ENCODE measurements around the gene RASGRF2. TPM values are rescaled to one million over a fixed set of nuclear protein-coding genes. Genes with fewer than 3 reads are reported as not detected.
A peak's percentile ranks its signal among the peaks of the same experiment; 100 is the strongest.

Gene RASGRF2
- polyA plus RNA-seq, 4 donors: 0.54 to 3.0 (median 1.5) TPM

GRCh38 chr5:81241001-81241400, 280.8 kb downstream of the RASGRF2 start:
- Histone ChIP-seq H3K36me3 (ENCODE audit: control insufficient read depth in 3 of 3, insufficient read depth in 2 of 3, low read depth in 1 of 3, low read length in 3 of 3) (peaks cover 0 to 11% (median 0%) of the 10 kb centered on the region in 3 donors), H3K27me3 (ENCODE audit: control insufficient read depth in 3 of 3, insufficient read depth in 3 of 3, low read length in 3 of 3) (no peaks in the 10 kb centered on the region), H3K4me3 (ENCODE audit: low read depth in 1 of 3, low read length in 3 of 3) (no peak overlapping the region), H3K4me1 (ENCODE audit: control insufficient read depth in 3 of 3, insufficient read depth in 2 of 3, low read depth in 1 of 3, low read length in 2 of 3) (peaks cover 0 to 3% (median 0%) of the 10 kb centered on the region in 3 donors), H3K27ac (ENCODE audit: low read depth in 1 of 3, low read length in 2 of 3) (no peak overlapping the region), H3K9me3 (ENCODE audit: control insufficient read depth in 2 of 2, insufficient read depth in 1 of 2, low read depth in 1 of 2, low read length in 1 of 2) (no peaks in the 10 kb centered on the region)
- 71 to 81% (median 80%) methylated on average over 5 of the region's 5 CpGs for WGBS, 3 donors
- FAIRE-seq (no peak), DNase-seq (no peak)

- H3K27ac ChIP-seq (ENCODE audit: low read depth in 1 of 3, low read length in 2 of 3): no peak overlapping the region
- no peak overlapping the region for H3K4me3 ChIP-seq (ENCODE audit: low read depth in 1 of 3, low read length in 3 of 3)
- 85 to 88% (median 87%) methylated on average over 8 of the region's 8 CpGs for WGBS, 3 donors
- H3K36me3 ChIP-seq (ENCODE audit: control insufficient read depth in 3 of 3, insufficient read depth in 2 of 3, low read depth in 1 of 3, low read length in 3 of 3): peaks cover 0 to 14% (median 0%) of the 10 kb centered on the region in 3 donors
- no peaks in the 10 kb centered on the region for H3K9me3 ChIP-seq (ENCODE audit: control insufficient read depth in 2 of 2, insufficient read depth in 1 of 2, low read depth in 1 of 2, low read length in 1 of 2)
- DNase-seq (no peak), FAIRE-seq (no peak)
- H3K27me3 ChIP-seq (ENCODE audit: control insufficient read depth in 3 of 3, insufficient read depth in 3 of 3, low read length in 3 of 3): no peaks in the 10 kb centered on the region
- H3K4me1 ChIP-seq (ENCODE audit: control insufficient read depth in 3 of 3, insufficient read depth in 2 of 3, low read depth in 1 of 3, low read length in 2 of 3): peaks cover 0 to 3% (median 0%) of the 10 kb centered on the region in 3 donors
Observed at GRCh38 chr5:81241961-81242648, 281.9 kb downstream of the RASGRF2 start.

- WGBS, 3 donors: 47 to 60% (median 56%) methylated on average over 4 of the region's 4 CpGs
- no peak overlapping the region for H3K27ac ChIP-seq (ENCODE audit: low read depth in 1 of 3, low read length in 2 of 3)
Observed at GRCh38 chr5:81242906-81243436, 282.8 kb downstream of the RASGRF2 start.

GRCh38 chr5:81244451-81244850, 284.3 kb downstream of the RASGRF2 start:
- FAIRE-seq (no peak), DNase-seq (no peak)
- no peak overlapping the region for H3K4me3 ChIP-seq (ENCODE audit: low read depth in 1 of 3, low read length in 3 of 3)

More at GRCh38 chr5:81242906-81243436, 282.8 kb downstream of the RASGRF2 start:
- Histone ChIP-seq H3K4me3 (ENCODE audit: low read depth in 1 of 3, low read length in 3 of 3) (no peak overlapping the region), H3K4me1 (ENCODE audit: control insufficient read depth in 3 of 3, insufficient read depth in 2 of 3, low read depth in 1 of 3, low read length in 2 of 3) (peaks cover 0 to 3% (median 0%) of the 10 kb centered on the region in 3 donors), H3K9me3 (ENCODE audit: control insufficient read depth in 2 of 2, insufficient read depth in 1 of 2, low read depth in 1 of 2, low read length in 1 of 2) (no peaks in the 10 kb centered on the region), H3K27me3 (ENCODE audit: control insufficient read depth in 3 of 3, insufficient read depth in 3 of 3, low read length in 3 of 3) (no peaks in the 10 kb centered on the region), H3K36me3 (ENCODE audit: control insufficient read depth in 3 of 3, insufficient read depth in 2 of 3, low read depth in 1 of 3, low read length in 3 of 3) (peaks cover 0 to 14% (median 0%) of the 10 kb centered on the region in 3 donors)
- FAIRE-seq: no peak
- DNase-seq: no peak

GRCh38 chr5:81245871-81246235, 285.7 kb downstream of the RASGRF2 start:
- DNase-seq: no peak
- WGBS, 3 donors: 80 to 89% (median 86%) methylated on average over 5 of the region's 5 CpGs
- no peak for FAIRE-seq
- Histone ChIP-seq H3K4me3 (ENCODE audit: low read depth in 1 of 3, low read length in 3 of 3) (no peak overlapping the region), H3K4me1 (ENCODE audit: control insufficient read depth in 3 of 3, insufficient read depth in 2 of 3, low read depth in 1 of 3, low read length in 2 of 3) (peaks cover 0 to 3% (median 0%) of the 10 kb centered on the region in 3 donors), H3K9me3 (ENCODE audit: control insufficient read depth in 2 of 2, insufficient read depth in 1 of 2, low read depth in 1 of 2, low read length in 1 of 2) (no peaks in the 10 kb centered on the region), H3K36me3 (ENCODE audit: control insufficient read depth in 3 of 3, insufficient read depth in 2 of 3, low read depth in 1 of 3, low read length in 3 of 3) (peaks cover 0 to 8% (median 0%) of the 10 kb centered on the region in 3 donors), H3K27me3 (ENCODE audit: control insufficient read depth in 3 of 3, insufficient read depth in 3 of 3, low read length in 3 of 3) (no peaks in the 10 kb centered on the region), H3K27ac (ENCODE audit: low read depth in 1 of 3, low read length in 2 of 3) (no peak overlapping the region)

More at GRCh38 chr5:81244451-81244850, 284.3 kb downstream of the RASGRF2 start:
- Histone ChIP-seq H3K27me3 (ENCODE audit: control insufficient read depth in 3 of 3, insufficient read depth in 3 of 3, low read length in 3 of 3) (no peaks in the 10 kb centered on the region), H3K9me3 (ENCODE audit: control insufficient read depth in 2 of 2, insufficient read depth in 1 of 2, low read depth in 1 of 2, low read length in 1 of 2) (no peaks in the 10 kb centered on the region), H3K27ac (ENCODE audit: low read depth in 1 of 3, low read length in 2 of 3) (no peak overlapping the region), H3K36me3 (ENCODE audit: control insufficient read depth in 3 of 3, insufficient read depth in 2 of 3, low read depth in 1 of 3, low read length in 3 of 3) (peaks cover 0 to 11% (median 0%) of the 10 kb centered on the region in 3 donors), H3K4me1 (ENCODE audit: control insufficient read depth in 3 of 3, insufficient read depth in 2 of 3, low read depth in 1 of 3, low read length in 2 of 3) (peaks cover 0 to 3% (median 0%) of the 10 kb centered on the region in 3 donors)
- WGBS, 3 donors: 85 to 88% (median 88%) methylated on average over 4 of the region's 4 CpGs

- H3K9me3 ChIP-seq (ENCODE audit: control insufficient read depth in 2 of 2, insufficient read depth in 1 of 2, low read depth in 1 of 2, low read length in 1 of 2): no peaks in the 10 kb centered on the region
- peaks cover 0 to 10% (median 0%) of the 10 kb centered on the region in 3 donors for H3K36me3 ChIP-seq (ENCODE audit: control insufficient read depth in 3 of 3, insufficient read depth in 2 of 3, low read depth in 1 of 3, low read length in 3 of 3)
- H3K4me1 ChIP-seq (ENCODE audit: control insufficient read depth in 3 of 3, insufficient read depth in 2 of 3, low read depth in 1 of 3, low read length in 2 of 3): peaks cover 0 to 3% (median 0%) of the 10 kb centered on the region in 3 donors
- DNase-seq (no peak), FAIRE-seq (no peak)
- no peak overlapping the region for H3K27ac ChIP-seq (ENCODE audit: low read depth in 1 of 3, low read length in 2 of 3)
- no peaks in the 10 kb centered on the region for H3K27me3 ChIP-seq (ENCODE audit: control insufficient read depth in 3 of 3, insufficient read depth in 3 of 3, low read length in 3 of 3)
- 94 to 99% (median 97%) methylated on average over 6 of the region's 6 CpGs for WGBS, 3 donors
- H3K4me3 ChIP-seq (ENCODE audit: low read depth in 1 of 3, low read length in 3 of 3): no peak overlapping the region
Observed at GRCh38 chr5:81246697-81247096, 286.5 kb downstream of the RASGRF2 start.

GRCh38 chr5:81247441-81247972, 287.3 kb downstream of the RASGRF2 start:
- Histone ChIP-seq H3K27me3 (ENCODE audit: control insufficient read depth in 3 of 3, insufficient read depth in 3 of 3, low read length in 3 of 3) (no peaks in the 10 kb centered on the region), H3K27ac (ENCODE audit: low read depth in 1 of 3, low read length in 2 of 3) (no peak overlapping the region), H3K36me3 (ENCODE audit: control insufficient read depth in 3 of 3, insufficient read depth in 2 of 3, low read depth in 1 of 3, low read length in 3 of 3) (peaks cover 0 to 10% (median 0%) of the 10 kb centered on the region in 3 donors), H3K4me1 (ENCODE audit: control insufficient read depth in 3 of 3, insufficient read depth in 2 of 3, low read depth in 1 of 3, low read length in 2 of 3) (peaks cover 0 to 3% (median 0%) of the 10 kb centered on the region in 3 donors), H3K9me3 (ENCODE audit: control insufficient read depth in 2 of 2, insufficient read depth in 1 of 2, low read depth in 1 of 2, low read length in 1 of 2) (no peaks in the 10 kb centered on the region), H3K4me3 (ENCODE audit: low read depth in 1 of 3, low read length in 3 of 3) (no peak overlapping the region)
- DNase-seq: peak in 1 of 2 donors; percentile 7
- FAIRE-seq: no peak
- WGBS, 3 donors: 71 to 74% (median 72%) methylated on average over 3 of the region's 3 CpGs

- no peaks in the 10 kb centered on the region for H3K9me3 ChIP-seq (ENCODE audit: control insufficient read depth in 2 of 2, insufficient read depth in 1 of 2, low read depth in 1 of 2, low read length in 1 of 2)
- no peak overlapping the region for H3K4me3 ChIP-seq (ENCODE audit: low read depth in 1 of 3, low read length in 3 of 3)
- 91 to 98% (median 94%) methylated on average over 4 of the region's 4 CpGs for WGBS, 3 donors
- H3K36me3 ChIP-seq (ENCODE audit: control insufficient read depth in 3 of 3, insufficient read depth in 2 of 3, low read depth in 1 of 3, low read length in 3 of 3): peaks cover 0 to 14% (median 0%) of the 10 kb centered on the region in 3 donors
- DNase-seq: no peak
- no peaks in the 10 kb centered on the region for H3K4me1 ChIP-seq (ENCODE audit: control insufficient read depth in 3 of 3, insufficient read depth in 2 of 3, low read depth in 1 of 3, low read length in 2 of 3)
- no peak overlapping the region for H3K27ac ChIP-seq (ENCODE audit: low read depth in 1 of 3, low read length in 2 of 3)
- FAIRE-seq: no peak
- no peaks in the 10 kb centered on the region for H3K27me3 ChIP-seq (ENCODE audit: control insufficient read depth in 3 of 3, insufficient read depth in 3 of 3, low read length in 3 of 3)
Observed at GRCh38 chr5:81249240-81249639, 289.1 kb downstream of the RASGRF2 start.

Measured in small intestine (tissue), 7 donors.